HL-60 (cell line): ENCODE results near the gene SH3BP5.

Experiments used
- REST ChIP-seq: IDR thresholded peaks from 2 replicates; pipeline ENCODE4 v1.6.1; 2012; ENCODE audit warnings: low read depth; ENCODE audit not compliant: insufficient replicate concordance
- TF ChIP-seq, protein P1 (sequence below): IDR thresholded peaks from one replicate; pipeline ENCODE4 v1.5.1; 2011; ENCODE audit warnings: low read length, control low read depth, inconsistent platforms; ENCODE audit not compliant: insufficient read depth

- TF ChIP-seq, protein P1, sequence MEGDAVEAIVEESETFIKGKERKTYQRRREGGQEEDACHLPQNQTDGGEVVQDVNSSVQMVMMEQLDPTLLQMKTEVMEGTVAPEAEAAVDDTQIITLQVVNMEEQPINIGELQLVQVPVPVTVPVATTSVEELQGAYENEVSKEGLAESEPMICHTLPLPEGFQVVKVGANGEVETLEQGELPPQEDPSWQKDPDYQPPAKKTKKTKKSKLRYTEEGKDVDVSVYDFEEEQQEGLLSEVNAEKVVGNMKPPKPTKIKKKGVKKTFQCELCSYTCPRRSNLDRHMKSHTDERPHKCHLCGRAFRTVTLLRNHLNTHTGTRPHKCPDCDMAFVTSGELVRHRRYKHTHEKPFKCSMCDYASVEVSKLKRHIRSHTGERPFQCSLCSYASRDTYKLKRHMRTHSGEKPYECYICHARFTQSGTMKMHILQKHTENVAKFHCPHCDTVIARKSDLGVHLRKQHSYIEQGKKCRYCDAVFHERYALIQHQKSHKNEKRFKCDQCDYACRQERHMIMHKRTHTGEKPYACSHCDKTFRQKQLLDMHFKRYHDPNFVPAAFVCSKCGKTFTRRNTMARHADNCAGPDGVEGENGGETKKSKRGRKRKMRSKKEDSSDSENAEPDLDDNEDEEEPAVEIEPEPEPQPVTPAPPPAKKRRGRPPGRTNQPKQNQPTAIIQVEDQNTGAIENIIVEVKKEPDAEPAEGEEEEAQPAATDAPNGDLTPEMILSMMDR: no peak
- TF ChIP-seq REST: no peak
Measured at GRCh38 chr3:15218689-15219088, 113.7 kb downstream of the SH3BP5 start.
